NCI-H2227 (cell line): ENCODE data around the gene PANK1.

ENCODE experiments used
- DNase-seq: peaks from one replicate; lab custom pipeline; 2025; ENCODE audit not compliant: unreplicated experiment; lab: John Stamatoyannopoulos, UW

Gene PANK1

DNA sequence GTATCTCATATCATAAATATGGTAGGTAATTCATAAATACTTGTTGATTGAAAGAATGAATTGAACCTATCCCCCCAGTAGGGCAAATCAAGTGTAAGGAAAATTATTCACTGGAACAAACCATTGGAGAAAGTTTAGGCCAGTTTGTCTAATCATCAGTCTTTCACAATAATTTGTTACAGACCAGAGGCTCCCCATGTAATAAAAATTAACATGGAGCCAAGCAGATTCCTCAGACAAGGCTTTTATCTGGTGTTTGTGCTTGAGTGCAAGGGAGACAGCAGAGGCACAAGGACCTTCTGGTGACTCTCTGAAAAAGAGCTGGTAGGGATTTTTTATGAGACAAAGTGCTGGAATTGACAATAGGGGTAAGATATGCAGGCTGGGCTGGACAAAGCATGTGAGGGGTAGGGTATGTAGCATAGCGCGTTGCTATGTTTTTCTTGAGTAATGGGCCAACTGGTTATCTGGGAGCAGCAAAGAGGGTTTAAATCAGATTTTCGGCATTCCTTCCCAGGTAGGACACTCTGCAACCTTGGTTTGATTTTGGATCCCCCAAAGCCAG, 7.8 kb upstream of the PANK1 start:
- no peak for DNase-seq

- DNase-seq, result no peak
These were observed 7.0 kb upstream of the PANK1 start for GRCh38 chr10:89651916-89652573.

GRCh38 chr10:89651205-89651915, 6.3 kb upstream of the PANK1 start:
- no peak for DNase-seq

DNA sequence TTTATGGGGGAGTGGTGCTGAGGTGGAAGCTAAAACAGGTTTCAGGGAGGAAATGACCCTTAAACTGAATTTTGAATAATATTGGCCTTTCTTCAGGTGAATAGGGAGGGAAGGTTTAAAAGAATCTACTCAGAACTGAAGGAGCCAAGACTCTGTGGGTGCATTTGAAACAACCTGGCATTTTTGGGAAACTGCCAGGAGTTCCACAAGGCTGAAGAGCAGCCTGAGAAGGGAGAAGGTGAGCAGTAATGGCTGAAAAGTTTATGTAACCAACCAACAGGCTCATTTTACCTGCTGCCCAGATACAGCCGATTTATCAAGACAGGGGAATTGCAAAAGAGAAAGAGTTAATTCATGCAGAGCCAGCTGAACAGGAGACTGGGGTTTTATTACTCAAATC, 4.0 kb upstream of the PANK1 start:
- DNase-seq, result no peak

DNA sequence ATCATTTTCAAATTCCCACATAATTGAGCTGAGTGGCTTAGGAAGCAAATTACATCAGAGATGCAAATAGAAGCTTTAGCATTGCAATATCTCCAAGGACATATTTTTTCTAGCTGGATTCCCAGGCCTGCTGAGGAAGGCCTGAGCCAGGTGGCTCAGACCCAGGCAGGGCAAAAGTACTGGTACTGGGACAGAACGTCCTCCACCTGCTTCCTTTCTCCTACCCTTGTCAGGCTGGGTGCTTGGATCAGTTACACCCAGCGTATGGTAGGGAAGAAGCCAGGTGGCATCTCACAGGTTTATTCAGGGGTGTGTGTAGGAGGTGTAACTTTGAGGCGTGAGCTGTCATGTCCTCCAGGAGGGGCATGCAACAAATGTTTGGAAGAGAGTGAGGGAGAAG, 3.0 kb upstream of the PANK1 start:
- no peak for DNase-seq

- no peak for DNase-seq
These were observed 2.0 kb upstream of the PANK1 start for GRCh38 chr10:89646889-89647657.

DNA sequence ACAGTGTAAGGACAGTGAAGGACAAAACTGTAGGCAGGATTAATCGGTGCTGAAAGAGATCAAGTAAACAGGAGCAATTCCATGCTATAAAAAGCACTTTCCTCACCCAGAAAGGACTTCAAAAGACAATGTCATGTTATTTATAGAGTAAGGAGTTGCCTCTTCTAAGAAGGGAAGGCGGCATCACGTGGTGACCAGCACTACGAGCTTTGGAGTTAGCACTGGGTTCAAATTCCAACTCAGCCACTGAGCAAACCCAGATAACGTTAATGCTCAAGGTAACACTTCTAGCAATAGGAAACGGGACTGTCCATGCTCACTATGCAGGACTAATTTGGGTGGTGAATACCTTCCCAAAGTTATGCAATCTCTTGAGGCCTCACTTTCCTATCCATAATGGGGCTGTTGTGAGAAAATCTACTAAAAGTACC, 715 bp upstream of the PANK1 start:
- no peak for DNase-seq

DNA sequence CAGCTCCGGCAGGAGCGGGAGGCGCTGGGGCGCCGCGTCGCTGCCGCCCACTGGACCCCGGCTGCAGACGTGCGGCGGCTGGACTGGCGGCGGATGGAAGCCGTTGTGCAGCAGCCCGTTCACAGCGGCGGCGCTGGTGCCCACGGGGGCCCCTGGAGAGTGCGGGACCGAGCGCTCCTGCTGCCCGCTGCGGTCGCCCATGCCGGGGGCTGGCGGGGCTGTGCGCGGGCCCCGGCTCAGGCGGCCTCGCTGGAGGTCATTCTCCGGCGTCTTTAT, 413 bp downstream of the PANK1 start:
- no peak for DNase-seq

DNA sequence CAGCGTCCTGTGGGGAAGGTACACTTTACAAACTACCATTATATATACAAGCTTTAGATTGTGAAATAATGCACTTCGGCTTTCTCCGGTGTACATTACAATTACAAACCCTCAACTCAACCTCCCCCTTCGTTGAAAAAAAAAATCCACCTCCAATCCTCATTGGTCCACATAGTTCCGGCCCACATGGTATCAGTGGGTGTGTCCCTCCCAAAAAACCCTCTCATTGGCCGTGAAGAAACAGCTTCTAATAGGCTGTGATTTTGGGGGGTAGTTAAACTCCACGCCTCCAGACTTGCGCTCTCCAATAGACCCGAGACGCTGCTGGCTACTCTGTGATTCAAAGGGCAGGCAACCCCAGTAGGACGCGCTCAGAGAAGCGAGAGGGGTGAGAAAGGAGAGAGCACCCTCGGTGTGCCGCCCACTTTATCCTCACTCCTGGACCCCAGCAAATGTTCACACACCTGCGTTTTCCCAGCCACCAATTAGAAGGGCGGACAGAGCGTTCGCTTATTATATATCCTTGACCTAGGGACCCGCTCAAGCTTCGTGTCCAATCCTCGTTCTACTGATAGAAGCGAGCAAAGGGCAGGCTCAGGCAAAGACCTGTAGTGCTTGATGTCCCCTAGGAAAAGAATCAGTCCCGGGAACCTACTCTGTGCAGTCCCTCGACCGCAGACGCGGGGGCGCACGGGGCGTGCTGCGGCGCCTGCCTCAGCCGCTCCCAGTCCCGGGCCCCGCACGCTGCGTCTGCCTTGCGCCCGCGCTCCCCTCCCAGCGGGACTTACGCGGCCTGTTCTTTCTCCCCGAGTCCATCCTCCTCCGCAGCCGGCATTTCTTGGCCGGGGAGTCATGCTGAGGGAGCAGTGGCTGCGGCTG, 991 bp downstream of the PANK1 start:
- DNase-seq, result peak; percentile 91

GRCh38 chr10:89643431-89643811, 1.6 kb downstream of the PANK1 start:
- no peak for DNase-seq

DNA sequence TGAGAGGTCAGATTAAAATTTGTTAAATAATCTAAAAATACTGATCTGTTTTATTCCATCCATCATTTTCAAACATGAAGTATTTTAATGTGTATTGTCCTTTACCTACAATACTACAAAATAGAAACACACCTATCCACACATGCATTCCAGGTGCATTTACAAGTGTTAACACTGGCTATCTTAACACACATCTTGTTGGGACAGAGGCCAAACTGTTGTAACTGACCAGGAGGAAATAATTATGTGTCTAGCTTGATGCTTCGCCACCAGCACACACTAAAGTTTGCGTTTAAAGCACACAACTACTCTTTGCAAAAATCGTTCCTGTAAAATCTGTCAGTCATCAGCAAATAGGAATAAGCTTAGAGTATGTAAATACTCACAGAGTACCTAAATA, 2.8 kb downstream of the PANK1 start:
- DNase-seq, result no peak

DNA sequence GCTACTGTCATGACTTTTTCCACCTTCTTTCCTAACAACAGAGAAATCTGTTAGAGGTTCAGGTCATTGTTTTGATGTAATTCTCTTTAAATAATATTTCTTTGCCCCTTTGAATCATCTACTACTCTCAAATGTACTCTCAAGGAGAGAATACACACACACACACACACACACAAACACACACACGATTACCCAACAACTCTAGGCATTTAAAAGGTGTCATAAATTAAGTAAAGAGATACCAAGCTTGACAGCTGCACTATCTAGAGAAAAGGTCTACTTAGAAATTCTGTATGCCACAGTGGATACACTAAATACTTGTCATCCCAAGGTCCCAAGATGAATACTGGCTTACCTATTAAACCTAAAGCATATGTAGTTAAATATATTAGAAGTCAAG, 4.8 kb downstream of the PANK1 start:
- DNase-seq, result peak; percentile 5

DNA sequence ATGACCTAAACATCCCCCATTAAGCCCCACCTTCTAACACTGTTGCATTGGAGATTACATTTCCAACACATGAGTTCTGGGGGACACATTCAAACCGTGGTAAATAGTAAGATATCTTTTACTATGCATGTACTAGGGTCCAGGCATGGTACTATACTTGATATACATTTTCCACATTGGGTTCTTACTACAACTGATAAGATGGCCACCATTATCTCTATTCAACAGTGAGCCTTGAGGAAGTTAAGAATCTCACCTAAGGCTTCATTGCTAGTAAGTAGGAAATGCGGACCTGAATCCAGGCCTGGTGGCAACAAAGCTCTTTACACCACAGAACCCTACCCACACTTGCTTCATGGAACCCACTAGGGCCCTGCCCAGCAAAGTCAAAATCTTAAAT, 5.7 kb downstream of the PANK1 start:
- DNase-seq, result no peak

DNA sequence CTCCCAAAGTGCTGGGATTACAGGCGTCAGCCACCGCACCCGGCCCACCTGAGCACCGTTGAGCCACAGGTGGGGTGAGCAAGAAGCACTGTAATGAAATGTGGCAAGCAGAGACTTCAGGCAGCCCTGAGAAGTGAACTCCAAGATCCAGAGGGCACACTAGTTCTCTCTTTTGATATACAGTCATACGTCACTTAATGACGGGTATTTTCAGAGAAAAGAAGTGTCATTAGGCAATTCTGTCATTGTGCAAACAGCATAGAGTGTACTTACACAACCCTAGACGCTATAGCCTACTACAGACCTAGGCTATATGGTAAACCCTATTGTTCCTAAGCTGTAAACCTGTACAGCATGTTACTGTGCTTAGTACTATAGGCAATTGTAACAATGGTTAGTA, 7.9 kb downstream of the PANK1 start:
- DNase-seq, result no peak

DNA sequence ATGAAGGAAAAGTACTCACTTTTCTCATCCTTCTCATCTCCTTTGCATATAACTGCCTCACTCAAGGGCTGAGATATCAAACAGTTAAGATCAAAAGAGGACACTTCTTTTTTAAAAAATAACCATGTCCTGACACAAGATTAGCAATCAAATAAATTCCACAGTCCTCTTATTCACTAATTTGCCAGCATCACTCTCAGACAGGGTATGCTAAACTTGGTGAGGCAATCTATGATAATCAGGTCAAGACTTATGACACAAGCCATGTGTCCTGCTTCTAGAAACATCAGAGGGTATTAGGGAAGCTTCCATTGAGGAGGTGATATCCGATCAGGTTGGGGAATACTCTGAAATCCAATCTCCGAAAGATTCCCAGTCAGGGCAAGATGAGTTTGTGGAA, 10.4 kb downstream of the PANK1 start:
- no peak for DNase-seq

- no peak for DNase-seq
These were observed 11.6 kb downstream of the PANK1 start for GRCh38 chr10:89633484-89633883.

DNA sequence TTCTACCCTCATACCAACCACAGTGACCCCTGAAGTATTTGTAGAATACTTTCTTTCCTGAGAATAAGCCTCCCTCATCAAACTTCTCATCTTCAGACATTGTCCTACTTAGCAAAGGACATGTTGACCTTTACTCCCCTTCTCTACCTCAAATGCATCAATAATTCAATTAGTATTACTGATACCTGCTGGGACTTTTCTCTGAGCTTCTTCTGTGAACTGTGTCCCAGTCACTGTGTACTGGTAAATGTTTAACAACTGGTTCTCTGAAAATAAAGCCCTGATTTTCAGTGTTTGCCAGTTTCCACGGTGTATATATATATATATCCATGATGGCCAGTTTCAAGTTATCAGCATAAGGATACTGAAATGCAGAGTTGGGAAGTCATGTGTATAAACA, 12.2 kb downstream of the PANK1 start:
- no peak for DNase-seq

DNA sequence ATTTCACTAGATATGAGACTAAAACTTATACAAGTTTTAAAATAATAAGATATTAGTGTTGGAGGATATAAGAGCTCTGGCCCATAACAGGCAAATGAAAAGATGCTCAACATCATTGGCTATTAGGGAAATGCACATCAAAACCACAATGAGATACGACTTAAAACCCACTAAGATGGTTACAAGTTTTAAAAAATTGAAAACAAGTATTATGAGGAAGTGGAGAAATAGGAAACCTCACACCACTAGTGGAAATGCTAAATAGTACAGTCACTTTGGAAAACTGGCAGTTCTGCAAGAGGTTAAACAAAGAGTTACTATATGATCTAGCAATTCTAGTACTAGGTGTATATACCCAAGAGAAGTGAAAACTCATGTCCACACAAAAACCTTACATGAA, 17.2 kb downstream of the PANK1 start:
- no peak for DNase-seq

GRCh38 chr10:89625041-89625765, 19.8 kb downstream of the PANK1 start:
- no peak for DNase-seq

DNA sequence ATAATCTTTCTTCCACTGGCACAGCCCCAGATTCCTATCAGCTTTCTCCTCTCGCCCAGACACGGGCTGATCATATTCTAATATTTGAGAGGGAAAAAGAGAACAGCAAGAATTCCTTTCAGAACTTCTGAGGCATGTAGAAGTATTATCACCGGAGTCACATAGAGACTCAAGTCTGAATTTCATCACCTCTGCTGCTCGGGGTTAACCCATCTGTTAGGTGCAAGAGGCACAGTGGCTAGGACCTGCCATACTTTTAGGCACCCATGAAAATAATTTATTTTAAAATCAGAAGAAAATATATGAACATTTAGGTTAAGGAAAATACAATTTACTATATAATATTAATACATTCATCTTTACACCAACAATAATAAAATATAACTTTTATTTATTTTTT, 21.0 kb downstream of the PANK1 start:
- DNase-seq, result no peak

- DNase-seq, result no peak
These were observed 22.9 kb downstream of the PANK1 start for GRCh38 chr10:89622151-89622550.
